ENCODE measurements around the gene CFAP58.

Gene CFAP58

GRCh38 chr10:104483582-104483981 lies 129.9 kb downstream of the CFAP58 start:
- H3K4me3 ChIP-seq (ENCODE audit: low read length), result no peak overlapping the region
- no peak for TF ChIP-seq CTCF (conservative IDR thresholded peaks at IDR 0.05; ENCODE audit: low read depth, low read length)
- no peak for DNase-seq (ENCODE audit: low read depth)

GRCh38 chr10:104485632-104486031 lies 132.0 kb downstream of the CFAP58 start:
- TF ChIP-seq CTCF (conservative IDR thresholded peaks at IDR 0.05; ENCODE audit: low read depth, low read length), result peak; percentile 13
- no peak for DNase-seq (ENCODE audit: low read depth)
- no peak overlapping the region for H3K4me3 ChIP-seq (ENCODE audit: low read length)

GRCh38 chr10:104486803-104487202 lies 133.2 kb downstream of the CFAP58 start:
- no peak for TF ChIP-seq CTCF (conservative IDR thresholded peaks at IDR 0.05; ENCODE audit: low read depth, low read length)
- DNase-seq (ENCODE audit: low read depth), result no peak
- H3K4me3 ChIP-seq (ENCODE audit: low read length), result no peak overlapping the region

GRCh38 chr10:104487794-104488438 lies 134.3 kb downstream of the CFAP58 start:
- no peak for TF ChIP-seq CTCF (conservative IDR thresholded peaks at IDR 0.05; ENCODE audit: low read depth, low read length)
- DNase-seq (ENCODE audit: low read depth), result no peak
- H3K4me3 ChIP-seq (ENCODE audit: low read length), result no peak overlapping the region

- H3K4me3 ChIP-seq (ENCODE audit: low read length), result no peak overlapping the region
- no peak for TF ChIP-seq CTCF (conservative IDR thresholded peaks at IDR 0.05; ENCODE audit: low read depth, low read length)
- DNase-seq (ENCODE audit: low read depth), result no peak
Observed at GRCh38 chr10:104488439-104488832, 134.8 kb downstream of the CFAP58 start.

- DNase-seq (ENCODE audit: low read depth), result no peak
- no peak overlapping the region for H3K4me3 ChIP-seq (ENCODE audit: low read length)
Observed at GRCh38 chr10:104492329-104492940, 138.8 kb downstream of the CFAP58 start.

More at GRCh38 chr10:104492329-104492940, 138.8 kb downstream of the CFAP58 start:
- TF ChIP-seq CTCF (conservative IDR thresholded peaks at IDR 0.05; ENCODE audit: low read depth, low read length), result no peak
